Fibroblast of skin of back (primary cell): Measurements from ENCODE around the gene FBXO31.

ENCODE experiments used
- DNase-seq: peaks from one replicate; pipeline ENCODE4 v3.0.0-alpha.2; 2013

FBXO31 gene

DNA sequence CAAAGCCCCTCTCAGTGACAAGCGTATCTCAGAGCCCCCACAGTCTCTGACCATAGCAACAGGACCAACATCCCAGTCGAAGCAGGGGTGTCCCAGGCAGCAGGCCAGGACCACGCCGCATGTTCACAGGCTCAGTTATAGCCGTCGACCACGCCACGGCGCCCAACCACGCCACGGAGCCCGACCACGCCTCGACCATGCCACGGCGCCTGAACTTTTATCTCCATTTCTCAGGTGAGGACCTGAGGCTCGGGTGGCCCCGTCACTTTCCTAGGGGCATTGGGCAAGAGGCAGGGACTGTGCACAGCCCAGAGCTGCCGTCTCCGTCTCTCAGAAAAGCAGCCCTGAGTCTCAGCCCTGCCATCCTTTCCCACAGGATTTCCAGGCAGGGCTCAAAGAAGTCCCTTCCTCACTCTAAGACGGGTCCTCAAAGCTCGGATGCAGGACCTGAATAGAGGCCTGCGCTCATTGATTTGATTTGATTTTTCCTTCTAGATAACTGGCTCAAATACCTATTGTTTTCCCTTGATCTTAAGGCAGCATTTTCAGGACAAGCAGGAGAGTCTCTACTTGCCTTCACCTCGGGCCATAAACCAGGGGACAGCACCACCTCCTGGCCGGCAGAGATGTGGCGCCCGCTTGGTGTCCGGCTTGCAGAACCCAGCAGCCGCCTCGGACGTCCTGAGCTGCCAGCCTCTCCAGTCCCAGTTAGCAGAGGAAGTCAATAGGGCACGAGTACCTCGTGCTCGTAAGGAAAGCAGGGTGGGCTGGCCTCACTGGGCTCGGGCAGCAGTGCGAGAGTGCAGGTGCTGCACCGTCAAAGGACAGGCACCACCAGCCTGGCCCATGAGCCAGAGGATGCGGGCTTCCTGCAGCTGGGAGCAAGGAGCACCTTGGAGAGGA is 105.1 kb downstream of the FBXO31 start:
- DNase-seq: peak; percentile 70
